ENCODE measurements around the gene UQCC3.

- TF ChIP-seq POLR2A (IDR thresholded peaks at IDR 0.05): no peak
- no peak for TF ChIP-seq CTCF (IDR thresholded peaks at IDR 0.05)
These were observed 50.5 kb downstream of the UQCC3 start for GRCh38 chr11:62721994-62722393.
